GM23338 (cell line): ENCODE results near the gene SLX4. TPM values are rescaled to one million over a fixed set of nuclear protein-coding genes. Genes with fewer than 3 reads are reported as not detected.

ENCODE experiments used
- ATAC-seq: fragments of 200-7000 bp; cut with Tn5 transposase; 3 replicates; pipeline ENCODE4 v1.9.1; 2020
- DNase-seq: peaks from one replicate; pipeline ENCODE4 v3.0.0-alpha.2; 2015; ENCODE audit warnings: low spot score
- H2AFZ ChIP-seq: fragments of 200-600 bp; sonication (generic); 2 replicates; pipeline ENCODE4 v1.8.0; 2016; ENCODE audit warnings: antibody characterized with exemption, mild to moderate bottlenecking, moderate library complexity
- H3F3A ChIP-seq: fragments of 200-600 bp; sonication (generic); replicated peaks from 2 replicates; pipeline ENCODE4 v1.8.0; 2017; ENCODE audit warnings: antibody characterized with exemption, mixed run types, low read depth
- H3K27ac ChIP-seq: fragments of 200-600 bp; sonication (generic); 2 replicates; pipeline ENCODE4 v1.6.1; 2016; ENCODE audit warnings: low read depth
- H3K27me3 ChIP-seq: fragments of 200-600 bp; sonication (generic); 2 replicates; pipeline ENCODE4 v1.8.0; 2016; ENCODE audit warnings: mild to moderate bottlenecking, mixed run types, moderate library complexity; ENCODE audit not compliant: insufficient read depth
- H3K36me3 ChIP-seq: fragments of 200-600 bp; sonication (generic); 2 replicates; pipeline ENCODE4 v1.8.0; 2016; ENCODE audit warnings: mild to moderate bottlenecking; ENCODE audit not compliant: insufficient read depth
- H3K4me1 ChIP-seq: fragments of 200-600 bp; sonication (generic); 2 replicates; pipeline ENCODE4 v1.8.0; 2016; ENCODE audit warnings: mild to moderate bottlenecking, moderate library complexity; ENCODE audit not compliant: insufficient read depth
- H3K4me2 ChIP-seq: fragments of 200-600 bp; sonication (generic); 2 replicates; pipeline ENCODE4 v1.7.1; 2017; ENCODE audit warnings: mixed run types
- H3K4me3 ChIP-seq: fragments of 200-600 bp; sonication (generic); 2 replicates; pipeline ENCODE4 v1.6.1; 2016; ENCODE audit warnings: mixed run types
- H3K79me2 ChIP-seq: fragments of 200-600 bp; sonication (generic); replicated peaks from 2 replicates; pipeline ENCODE4 v1.8.0; 2017; ENCODE audit warnings: mild to moderate bottlenecking; ENCODE audit not compliant: insufficient read depth
- H3K9me2 ChIP-seq: fragments of 200-600 bp; sonication (generic); 2 replicates; pipeline ENCODE4 v1.8.0; 2017; ENCODE audit not compliant: insufficient read depth
- H4K20me1 ChIP-seq: fragments of 200-600 bp; sonication (generic); replicated peaks from 2 replicates; pipeline ENCODE4 v1.8.0; 2017; ENCODE audit warnings: mild to moderate bottlenecking; ENCODE audit not compliant: insufficient read depth
- H3K27ac Mint-ChIP-seq: 2 replicates; pipeline ENCODE4 v1.8.0; 2020; ENCODE audit warnings: inconsistent platforms, mild to moderate bottlenecking, moderate library complexity, mixed read lengths
- H3K27me3 Mint-ChIP-seq: 3 replicates; pipeline ENCODE4 v1.8.0; 2022; ENCODE audit warnings: low read depth, mild to moderate bottlenecking, moderate library complexity, mixed read lengths, inconsistent platforms; ENCODE audit not compliant: insufficient read depth, poor library complexity
- H3K36me3 Mint-ChIP-seq: 3 replicates; pipeline ENCODE4 v1.8.0; 2021; ENCODE audit warnings: low read depth, mild to moderate bottlenecking, inconsistent platforms, moderate library complexity, mixed read lengths
- H3K4me1 Mint-ChIP-seq: 3 replicates; pipeline ENCODE4 v1.8.0; 2020; ENCODE audit warnings: mild to moderate bottlenecking, inconsistent platforms, mixed read lengths
- H3K4me3 Mint-ChIP-seq: 3 replicates; pipeline ENCODE4 v1.8.0; 2021; ENCODE audit warnings: moderate library complexity, mild to moderate bottlenecking, inconsistent platforms, mixed read lengths
- H3K9me3 Mint-ChIP-seq: 3 replicates; pipeline ENCODE4 v1.8.0; 2020; ENCODE audit warnings: moderate library complexity, mild to moderate bottlenecking, inconsistent platforms, mixed read lengths
- CREB1 ChIP-seq: fragments of 250-450 bp; sonication (Bioruptor Pico); IDR thresholded peaks from 2 replicates; pipeline ENCODE4 v1.5.0; 2020; ENCODE audit warnings: low read depth, mild to moderate bottlenecking, moderate library complexity
- EZH2 ChIP-seq: fragments of 200-600 bp; sonication (generic); IDR thresholded peaks from one replicate; pipeline ENCODE4 v1.8.0; 2017; ENCODE audit warnings: antibody characterized with exemption, mild to moderate bottlenecking, low read depth; ENCODE audit not compliant: unreplicated experiment
- EZH2phosphoT487 ChIP-seq: fragments of 200-600 bp; sonication (generic); IDR thresholded peaks from one replicate; pipeline ENCODE4 v1.8.1; 2018; ENCODE audit warnings: antibody characterized with exemption; ENCODE audit not compliant: unreplicated experiment
- JUNB ChIP-seq: IDR thresholded peaks from one replicate; pipeline ENCODE4 v1.6.1; 2016; ENCODE audit warnings: antibody characterized with exemption; ENCODE audit not compliant: unreplicated experiment
- NANOG ChIP-seq: IDR thresholded peaks from 2 replicates; pipeline ENCODE4 v1.6.1; 2016; ENCODE audit warnings: antibody characterized with exemption, borderline replicate concordance
- POLR2AphosphoS5 ChIP-seq: IDR thresholded peaks from 2 replicates; pipeline ENCODE4 v1.6.1; 2016; ENCODE audit warnings: antibody characterized with exemption, low read depth
- STAT1 ChIP-seq: IDR thresholded peaks from one replicate; pipeline ENCODE4 v1.6.1; 2016; ENCODE audit warnings: antibody characterized with exemption; ENCODE audit not compliant: unreplicated experiment
- ZNF114 ChIP-seq: fragments of 250-450 bp; sonication (Bioruptor Pico); IDR thresholded peaks from 2 replicates; pipeline ENCODE4 v1.5.0; 2020; ENCODE audit warnings: mild to moderate bottlenecking, moderate library complexity
- ZNF331 ChIP-seq: fragments of 250-450 bp; sonication (Bioruptor Pico); IDR thresholded peaks from 2 replicates; pipeline ENCODE4 v1.5.0; 2020; ENCODE audit warnings: low read depth, mild to moderate bottlenecking, moderate library complexity
- polyA plus RNA-seq: library from polyadenylated mRNA; unstranded; fragments of >200 nt; fragmentation: Nextera tagmentation; extraction: Ambion mirVana; gene quantifications from 2 replicates; pipeline ENCODE4 v1.2.1, GENCODE V29; 2016
- total RNA-seq: library from RNA; depleted of rRNA; stranded (reverse); fragments of >200 nt; shearing (Covaris generic); gene quantifications from 2 replicates; pipeline ENCODE4 v1.2.3, GENCODE V29; 2014
- TF ChIP-seq, protein P1 (sequence below): IDR thresholded peaks from one replicate; pipeline ENCODE4 v1.6.1; 2018; ENCODE audit warnings: antibody characterized with exemption; ENCODE audit not compliant: unreplicated experiment
- TF ChIP-seq, protein P2 (sequence below): IDR thresholded peaks from 2 replicates; pipeline ENCODE4 v1.6.1; 2016; ENCODE audit warnings: antibody characterized with exemption
- TF ChIP-seq, protein P3 (sequence below): fragments of 250-450 bp; sonication (Bioruptor Pico); IDR thresholded peaks from 2 replicates; pipeline ENCODE4 v1.5.0; 2020; ENCODE audit warnings: mild to moderate bottlenecking, moderate library complexity

The SLX4 gene
- total and polyA plus RNA-seq, 2 experiments from 2014 or later: 3.0 to 15.2 TPM

DNA sequence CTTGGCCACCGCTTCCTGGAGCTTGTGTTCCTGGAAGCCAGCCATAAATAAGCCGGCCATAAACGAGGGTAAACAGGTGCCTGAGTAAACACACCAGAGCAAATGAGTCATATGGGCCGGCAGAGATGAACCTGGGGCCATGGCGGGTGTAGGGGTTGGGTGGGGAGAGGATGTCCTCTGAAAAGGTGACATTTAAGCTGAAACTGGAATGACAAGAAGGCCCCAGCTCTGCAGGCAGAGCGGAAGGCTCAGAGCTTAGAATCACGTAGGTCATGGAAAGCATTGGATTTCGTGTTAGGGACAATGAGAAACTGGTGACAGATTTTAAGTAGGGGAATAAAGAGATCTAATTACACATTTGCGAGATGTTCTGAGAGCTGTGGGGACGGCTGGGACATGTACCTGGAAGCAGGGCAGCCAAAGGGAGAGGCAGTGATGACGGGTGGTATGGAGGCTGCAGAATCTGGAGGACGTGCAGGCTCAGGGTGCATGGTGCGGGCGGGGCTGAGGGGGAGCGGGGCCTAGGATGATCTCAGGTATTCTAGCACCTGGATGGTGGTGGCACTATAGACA, 35.0 kb upstream of the SLX4 start:
- peaks cover 28% of the 10 kb centered on the region for H3K4me1 Mint-ChIP-seq
- Histone ChIP-seq H3K27me3 (no peaks in the 10 kb centered on the region), H3K4me1 (peaks cover 14% of the 10 kb centered on the region), H3K9me2 (no peaks in the 10 kb centered on the region), H3K36me3 (no peaks in the 10 kb centered on the region), H2AFZ (no peak overlapping the region), H3F3A (0 out of 2 replicates have a peak, but pooled peaks cover 11% of the 10 kb centered on the region), H3K27ac (peak overlapping the region; percentile 45; the same call in 1 of the 2 replicates), H3K4me2 (peak overlapping the region; percentile 54; the same call in 1 of the 2 replicates), H4K20me1 (no peaks in the 10 kb centered on the region), H3K4me3 (no peak overlapping the region), H3K79me2 (no peaks in the 10 kb centered on the region)
- 0 out of 3 replicates have a peak, but pooled peaks cover 3% of the 10 kb centered on the region for H3K9me3 Mint-ChIP-seq
- DNase-seq (no peak), ATAC-seq (no peak)
- H3K4me3 Mint-ChIP-seq: 0 out of 3 replicates have a peak overlapping the region, but pooled peaks have one; percentile 46
- peaks cover 32% of the 10 kb centered on the region for H3K27me3 Mint-ChIP-seq
- H3K27ac Mint-ChIP-seq: peak overlapping the region; percentile 97
- TF ChIP-seq STAT1 (no peak), EZH2phosphoT487 (no peak), POLR2AphosphoS5 (no peak), ZNF331 (CRISPR knock-in tag) (no peak), JUNB (no peak), NANOG (no peak), EZH2 (no peak), CREB1 (CRISPR knock-in tag) (no peak), ZNF114 (CRISPR knock-in tag) (no peak)
- TF ChIP-seq, protein P1, sequence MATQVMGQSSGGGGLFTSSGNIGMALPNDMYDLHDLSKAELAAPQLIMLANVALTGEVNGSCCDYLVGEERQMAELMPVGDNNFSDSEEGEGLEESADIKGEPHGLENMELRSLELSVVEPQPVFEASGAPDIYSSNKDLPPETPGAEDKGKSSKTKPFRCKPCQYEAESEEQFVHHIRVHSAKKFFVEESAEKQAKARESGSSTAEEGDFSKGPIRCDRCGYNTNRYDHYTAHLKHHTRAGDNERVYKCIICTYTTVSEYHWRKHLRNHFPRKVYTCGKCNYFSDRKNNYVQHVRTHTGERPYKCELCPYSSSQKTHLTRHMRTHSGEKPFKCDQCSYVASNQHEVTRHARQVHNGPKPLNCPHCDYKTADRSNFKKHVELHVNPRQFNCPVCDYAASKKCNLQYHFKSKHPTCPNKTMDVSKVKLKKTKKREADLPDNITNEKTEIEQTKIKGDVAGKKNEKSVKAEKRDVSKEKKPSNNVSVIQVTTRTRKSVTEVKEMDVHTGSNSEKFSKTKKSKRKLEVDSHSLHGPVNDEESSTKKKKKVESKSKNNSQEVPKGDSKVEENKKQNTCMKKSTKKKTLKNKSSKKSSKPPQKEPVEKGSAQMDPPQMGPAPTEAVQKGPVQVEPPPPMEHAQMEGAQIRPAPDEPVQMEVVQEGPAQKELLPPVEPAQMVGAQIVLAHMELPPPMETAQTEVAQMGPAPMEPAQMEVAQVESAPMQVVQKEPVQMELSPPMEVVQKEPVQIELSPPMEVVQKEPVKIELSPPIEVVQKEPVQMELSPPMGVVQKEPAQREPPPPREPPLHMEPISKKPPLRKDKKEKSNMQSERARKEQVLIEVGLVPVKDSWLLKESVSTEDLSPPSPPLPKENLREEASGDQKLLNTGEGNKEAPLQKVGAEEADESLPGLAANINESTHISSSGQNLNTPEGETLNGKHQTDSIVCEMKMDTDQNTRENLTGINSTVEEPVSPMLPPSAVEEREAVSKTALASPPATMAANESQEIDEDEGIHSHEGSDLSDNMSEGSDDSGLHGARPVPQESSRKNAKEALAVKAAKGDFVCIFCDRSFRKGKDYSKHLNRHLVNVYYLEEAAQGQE: no peak
- TF ChIP-seq, protein P2, sequence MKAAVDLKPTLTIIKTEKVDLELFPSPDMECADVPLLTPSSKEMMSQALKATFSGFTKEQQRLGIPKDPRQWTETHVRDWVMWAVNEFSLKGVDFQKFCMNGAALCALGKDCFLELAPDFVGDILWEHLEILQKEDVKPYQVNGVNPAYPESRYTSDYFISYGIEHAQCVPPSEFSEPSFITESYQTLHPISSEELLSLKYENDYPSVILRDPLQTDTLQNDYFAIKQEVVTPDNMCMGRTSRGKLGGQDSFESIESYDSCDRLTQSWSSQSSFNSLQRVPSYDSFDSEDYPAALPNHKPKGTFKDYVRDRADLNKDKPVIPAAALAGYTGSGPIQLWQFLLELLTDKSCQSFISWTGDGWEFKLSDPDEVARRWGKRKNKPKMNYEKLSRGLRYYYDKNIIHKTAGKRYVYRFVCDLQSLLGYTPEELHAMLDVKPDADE: no peak
- TF ChIP-seq, protein P3, sequence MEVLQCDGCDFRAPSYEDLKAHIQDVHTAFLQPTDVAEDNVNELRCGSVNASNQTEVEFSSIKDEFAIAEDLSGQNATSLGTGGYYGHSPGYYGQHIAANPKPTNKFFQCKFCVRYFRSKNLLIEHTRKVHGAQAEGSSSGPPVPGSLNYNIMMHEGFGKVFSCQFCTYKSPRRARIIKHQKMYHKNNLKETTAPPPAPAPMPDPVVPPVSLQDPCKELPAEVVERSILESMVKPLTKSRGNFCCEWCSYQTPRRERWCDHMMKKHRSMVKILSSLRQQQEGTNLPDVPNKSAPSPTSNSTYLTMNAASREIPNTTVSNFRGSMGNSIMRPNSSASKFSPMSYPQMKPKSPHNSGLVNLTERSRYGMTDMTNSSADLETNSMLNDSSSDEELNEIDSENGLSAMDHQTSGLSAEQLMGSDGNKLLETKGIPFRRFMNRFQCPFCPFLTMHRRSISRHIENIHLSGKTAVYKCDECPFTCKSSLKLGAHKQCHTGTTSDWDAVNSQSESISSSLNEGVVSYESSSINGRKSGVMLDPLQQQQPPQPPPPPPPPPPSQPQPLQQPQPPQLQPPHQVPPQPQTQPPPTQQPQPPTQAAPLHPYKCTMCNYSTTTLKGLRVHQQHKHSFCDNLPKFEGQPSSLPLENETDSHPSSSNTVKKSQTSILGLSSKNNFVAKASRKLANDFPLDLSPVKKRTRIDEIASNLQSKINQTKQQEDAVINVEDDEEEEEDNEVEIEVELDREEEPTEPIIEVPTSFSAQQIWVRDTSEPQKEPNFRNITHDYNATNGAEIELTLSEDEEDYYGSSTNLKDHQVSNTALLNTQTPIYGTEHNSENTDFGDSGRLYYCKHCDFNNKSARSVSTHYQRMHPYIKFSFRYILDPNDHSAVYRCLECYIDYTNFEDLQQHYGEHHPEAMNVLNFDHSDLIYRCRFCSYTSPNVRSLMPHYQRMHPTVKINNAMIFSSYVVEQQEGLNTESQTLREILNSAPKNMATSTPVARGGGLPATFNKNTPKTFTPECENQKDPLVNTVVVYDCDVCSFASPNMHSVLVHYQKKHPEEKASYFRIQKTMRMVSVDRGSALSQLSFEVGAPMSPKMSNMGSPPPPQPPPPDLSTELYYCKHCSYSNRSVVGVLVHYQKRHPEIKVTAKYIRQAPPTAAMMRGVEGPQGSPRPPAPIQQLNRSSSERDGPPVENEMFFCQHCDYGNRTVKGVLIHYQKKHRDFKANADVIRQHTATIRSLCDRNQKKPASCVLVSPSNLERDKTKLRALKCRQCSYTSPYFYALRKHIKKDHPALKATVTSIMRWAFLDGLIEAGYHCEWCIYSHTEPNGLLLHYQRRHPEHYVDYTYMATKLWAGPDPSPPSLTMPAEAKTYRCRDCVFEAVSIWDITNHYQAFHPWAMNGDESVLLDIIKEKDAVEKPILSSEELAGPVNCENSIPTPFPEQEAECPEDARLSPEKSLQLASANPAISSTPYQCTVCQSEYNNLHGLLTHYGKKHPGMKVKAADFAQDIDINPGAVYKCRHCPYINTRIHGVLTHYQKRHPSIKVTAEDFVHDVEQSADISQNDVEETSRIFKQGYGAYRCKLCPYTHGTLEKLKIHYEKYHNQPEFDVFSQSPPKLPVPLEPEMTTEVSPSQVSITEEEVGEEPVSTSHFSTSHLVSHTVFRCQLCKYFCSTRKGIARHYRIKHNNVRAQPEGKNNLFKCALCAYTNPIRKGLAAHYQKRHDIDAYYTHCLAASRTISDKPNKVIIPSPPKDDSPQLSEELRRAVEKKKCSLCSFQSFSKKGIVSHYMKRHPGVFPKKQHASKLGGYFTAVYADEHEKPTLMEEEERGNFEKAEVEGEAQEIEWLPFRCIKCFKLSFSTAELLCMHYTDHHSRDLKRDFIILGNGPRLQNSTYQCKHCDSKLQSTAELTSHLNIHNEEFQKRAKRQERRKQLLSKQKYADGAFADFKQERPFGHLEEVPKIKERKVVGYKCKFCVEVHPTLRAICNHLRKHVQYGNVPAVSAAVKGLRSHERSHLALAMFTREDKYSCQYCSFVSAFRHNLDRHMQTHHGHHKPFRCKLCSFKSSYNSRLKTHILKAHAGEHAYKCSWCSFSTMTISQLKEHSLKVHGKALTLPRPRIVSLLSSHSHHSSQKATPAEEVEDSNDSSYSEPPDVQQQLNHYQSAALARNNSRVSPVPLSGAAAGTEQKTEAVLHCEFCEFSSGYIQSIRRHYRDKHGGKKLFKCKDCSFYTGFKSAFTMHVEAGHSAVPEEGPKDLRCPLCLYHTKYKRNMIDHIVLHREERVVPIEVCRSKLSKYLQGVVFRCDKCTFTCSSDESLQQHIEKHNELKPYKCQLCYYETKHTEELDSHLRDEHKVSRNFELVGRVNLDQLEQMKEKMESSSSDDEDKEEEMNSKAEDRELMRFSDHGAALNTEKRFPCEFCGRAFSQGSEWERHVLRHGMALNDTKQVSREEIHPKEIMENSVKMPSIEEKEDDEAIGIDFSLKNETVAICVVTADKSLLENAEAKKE (CRISPR knock-in tag): no peak
- peaks cover 17% of the 10 kb centered on the region; the same call in 1 of the 3 replicates for H3K36me3 Mint-ChIP-seq
